ENCODE data around the gene MYLK3.

MYLK3 gene

DNA sequence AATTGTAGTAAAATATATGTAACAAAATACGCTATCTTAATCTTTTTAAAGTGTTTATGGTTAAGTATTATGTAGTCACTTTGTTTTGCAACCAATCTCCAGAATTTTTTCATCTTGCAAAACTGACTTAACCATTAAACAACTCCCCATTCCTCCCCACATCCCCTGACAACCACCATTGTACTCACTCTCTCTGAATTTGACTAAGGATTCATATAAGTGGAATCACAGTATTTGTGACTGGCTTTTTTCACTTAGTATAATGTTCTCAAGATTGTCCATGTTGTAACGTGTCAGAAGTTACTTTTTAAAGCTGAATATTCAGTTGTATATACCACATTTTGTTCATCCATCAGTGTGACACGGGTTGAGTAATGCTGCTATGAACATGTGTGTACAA is 48.1 kb downstream of the MYLK3 start:
- no peaks in the 10 kb centered on the region for H3K4me1 ChIP-seq (ENCODE audit: insufficient read depth, low read length)
- no peak overlapping the region for H3K9ac ChIP-seq (ENCODE audit: low read length)
- no peaks in the 10 kb centered on the region for H3K9me3 ChIP-seq (ENCODE audit: low read length)
- no peak overlapping the region for H3K27ac ChIP-seq (ENCODE audit: low read depth, low read length)
- no peaks in the 10 kb centered on the region for H3K36me3 ChIP-seq (ENCODE audit: insufficient read depth, low read length)
- H3K27me3 ChIP-seq (ENCODE audit: control insufficient read depth in 1 of 2, insufficient read depth in 2 of 2, low read length in 2 of 2), result no peaks in the 10 kb centered on the region
- no peak overlapping the region for H3K4me3 ChIP-seq (ENCODE audit: low read depth in 1 of 2, low read length in 2 of 2)

DNA sequence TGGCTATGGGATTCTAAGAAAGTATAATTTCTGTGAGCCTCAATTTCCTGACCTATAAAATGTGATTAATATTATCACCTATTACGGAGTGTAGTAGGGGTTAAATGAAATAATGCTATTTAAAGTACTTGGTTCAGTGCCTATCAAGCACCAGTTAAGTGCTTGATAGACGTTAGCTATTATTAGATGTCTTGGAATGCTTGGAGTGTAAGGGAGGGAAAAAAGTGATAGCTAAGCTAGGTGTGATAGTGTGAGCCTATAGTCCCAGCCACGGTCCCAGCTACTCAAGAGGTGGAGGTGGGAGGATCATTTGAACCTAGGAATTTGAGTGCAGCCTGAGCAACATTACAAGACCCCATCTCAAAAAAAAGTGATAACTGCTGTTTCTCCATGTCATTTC is 51.2 kb downstream of the MYLK3 start:
- no peaks in the 10 kb centered on the region for H3K9me3 ChIP-seq (ENCODE audit: low read length)
- no peaks in the 10 kb centered on the region for H3K4me1 ChIP-seq (ENCODE audit: insufficient read depth, low read length)
- H3K36me3 ChIP-seq (ENCODE audit: insufficient read depth, low read length), result no peaks in the 10 kb centered on the region
- H3K4me3 ChIP-seq (ENCODE audit: low read depth in 1 of 2, low read length in 2 of 2), result no peak overlapping the region
- no peak overlapping the region for H3K27ac ChIP-seq (ENCODE audit: low read depth, low read length)
- no peaks in the 10 kb centered on the region for H3K27me3 ChIP-seq (ENCODE audit: control insufficient read depth in 1 of 2, insufficient read depth in 2 of 2, low read length in 2 of 2)
- H3K9ac ChIP-seq (ENCODE audit: low read length), result no peak overlapping the region

DNA sequence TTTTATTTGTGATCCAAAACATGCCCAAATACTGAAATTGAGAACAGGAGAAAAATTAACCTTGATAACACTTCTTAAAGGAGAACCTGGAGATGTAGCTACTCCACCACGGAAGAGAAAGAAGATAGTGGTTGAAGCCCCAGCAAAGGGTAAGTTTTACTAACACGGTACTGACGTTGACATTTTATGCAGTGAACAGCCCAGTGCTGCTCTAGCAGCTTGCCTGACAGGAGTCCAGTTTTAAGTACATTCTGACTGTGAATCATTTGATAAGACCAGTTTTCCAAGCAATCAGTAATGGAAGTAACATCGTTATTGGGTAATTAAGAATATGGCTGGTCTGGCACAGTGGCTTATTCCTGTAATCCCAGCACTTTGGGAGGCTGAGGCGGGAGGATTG is 52.2 kb downstream of the MYLK3 start:
- Histone ChIP-seq H3K4me3 (ENCODE audit: low read depth in 1 of 2, low read length in 2 of 2) (no peak overlapping the region), H3K9ac (ENCODE audit: low read length) (no peak overlapping the region), H3K36me3 (ENCODE audit: insufficient read depth, low read length) (no peaks in the 10 kb centered on the region), H3K27me3 (ENCODE audit: control insufficient read depth in 1 of 2, insufficient read depth in 2 of 2, low read length in 2 of 2) (no peaks in the 10 kb centered on the region), H3K27ac (ENCODE audit: low read depth, low read length) (no peak overlapping the region), H3K4me1 (ENCODE audit: insufficient read depth, low read length) (no peaks in the 10 kb centered on the region), H3K9me3 (ENCODE audit: low read length) (no peaks in the 10 kb centered on the region)

DNA sequence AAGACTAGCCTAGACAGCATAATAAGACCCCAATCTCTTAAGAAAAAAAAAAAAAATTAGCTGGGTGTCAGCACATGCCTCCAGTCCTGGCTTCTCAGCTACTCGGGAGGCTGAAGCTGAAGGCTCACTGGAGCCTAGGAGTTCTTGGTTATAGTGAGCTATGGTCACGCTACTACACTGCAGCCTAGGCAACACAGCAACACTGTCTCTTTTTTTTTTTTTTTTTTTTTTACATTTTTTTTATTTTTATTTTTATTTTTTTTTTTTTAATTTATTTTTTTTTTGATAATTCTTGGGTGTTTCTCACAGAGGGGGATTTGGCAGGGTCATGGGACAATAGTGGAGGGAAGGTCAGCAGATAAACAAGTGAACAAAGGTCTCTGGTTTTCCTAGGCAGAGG is 54.5 kb downstream of the MYLK3 start:
- no peaks in the 10 kb centered on the region for H3K36me3 ChIP-seq (ENCODE audit: insufficient read depth, low read length)
- H3K27me3 ChIP-seq (ENCODE audit: control insufficient read depth in 1 of 2, insufficient read depth in 2 of 2, low read length in 2 of 2), result no peaks in the 10 kb centered on the region
- peaks cover 8% of the 10 kb centered on the region for H3K4me1 ChIP-seq (ENCODE audit: insufficient read depth, low read length)
- no peak overlapping the region for H3K4me3 ChIP-seq (ENCODE audit: low read depth in 1 of 2, low read length in 2 of 2)
- no peak overlapping the region for H3K9ac ChIP-seq (ENCODE audit: low read length)
- H3K9me3 ChIP-seq (ENCODE audit: low read length), result no peaks in the 10 kb centered on the region
- no peak overlapping the region for H3K27ac ChIP-seq (ENCODE audit: low read depth, low read length)

DNA sequence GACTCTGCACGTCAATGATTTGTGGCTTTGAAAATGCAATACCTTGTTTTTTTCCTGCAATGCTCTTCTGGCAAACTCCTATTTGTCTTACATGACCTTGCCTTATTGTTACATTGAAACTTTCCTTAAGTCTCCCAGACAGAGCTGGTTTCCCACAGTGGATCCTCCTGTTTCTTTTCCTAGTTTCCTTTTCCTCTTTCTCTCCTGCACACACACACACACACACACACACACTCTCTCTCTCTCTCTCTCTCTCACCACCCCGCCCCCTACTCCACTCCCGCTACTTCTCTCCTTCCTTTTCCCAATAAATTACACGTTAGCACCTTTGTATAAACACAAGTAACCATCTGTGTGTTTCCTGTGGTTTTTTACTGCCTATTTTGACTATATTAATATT is 56.4 kb downstream of the MYLK3 start:
- no peaks in the 10 kb centered on the region for H3K27me3 ChIP-seq (ENCODE audit: control insufficient read depth in 1 of 2, insufficient read depth in 2 of 2, low read length in 2 of 2)
- H3K9me3 ChIP-seq (ENCODE audit: low read length), result no peaks in the 10 kb centered on the region
- peaks cover 21% of the 10 kb centered on the region for H3K4me1 ChIP-seq (ENCODE audit: insufficient read depth, low read length)
- no peak overlapping the region for H3K9ac ChIP-seq (ENCODE audit: low read length)
- no peak overlapping the region for H3K4me3 ChIP-seq (ENCODE audit: low read depth in 1 of 2, low read length in 2 of 2)
- no peak overlapping the region for H3K27ac ChIP-seq (ENCODE audit: low read depth, low read length)
- no peaks in the 10 kb centered on the region for H3K36me3 ChIP-seq (ENCODE audit: insufficient read depth, low read length)

DNA sequence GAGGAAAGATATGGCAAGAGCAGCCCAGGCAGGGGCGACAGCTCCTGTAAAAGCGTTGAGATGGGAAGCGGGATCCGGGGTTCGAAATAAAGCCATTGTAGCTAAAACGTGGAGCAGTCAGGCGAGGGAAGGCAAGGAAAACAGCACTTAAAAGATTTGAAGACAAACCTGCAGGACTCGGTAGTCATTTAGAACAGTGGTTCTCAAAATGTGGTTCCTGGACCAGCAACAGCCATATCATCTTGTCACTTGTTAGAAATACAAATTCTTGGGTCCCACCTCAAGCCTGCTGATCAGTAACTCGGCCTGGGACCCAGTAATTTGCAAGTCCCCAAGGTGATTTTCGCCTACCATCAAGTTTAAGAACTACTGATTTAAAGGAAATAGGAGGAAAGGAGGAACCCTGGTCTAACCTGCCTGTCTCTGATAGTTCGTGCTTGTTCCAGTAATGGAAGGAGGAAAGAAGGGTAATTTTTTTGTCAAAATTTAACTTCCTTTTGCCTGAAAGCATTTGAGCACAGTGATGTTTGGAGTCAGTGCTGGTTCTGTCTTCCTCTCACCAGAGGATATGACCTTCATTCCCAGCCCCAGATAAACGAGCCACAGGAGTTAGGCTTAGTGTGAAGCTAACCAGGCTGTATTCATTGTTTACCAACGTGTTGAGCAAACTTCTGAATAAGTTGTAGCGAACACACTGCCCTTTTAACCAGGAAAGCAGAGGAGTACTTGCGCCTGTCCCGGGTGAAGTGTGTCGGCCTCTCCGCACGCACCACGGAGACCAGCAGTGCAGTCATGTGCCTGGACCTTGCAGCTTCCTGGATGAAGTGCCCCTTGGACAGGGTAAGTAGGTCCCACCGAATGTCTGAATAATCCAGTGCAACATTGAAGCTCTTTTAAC is 57.6 kb downstream of the MYLK3 start:
- H3K4me1 ChIP-seq (ENCODE audit: insufficient read depth, low read length), result peaks cover 21% of the 10 kb centered on the region
- no peaks in the 10 kb centered on the region for H3K9me3 ChIP-seq (ENCODE audit: low read length)
- H3K36me3 ChIP-seq (ENCODE audit: insufficient read depth, low read length), result no peaks in the 10 kb centered on the region
- no peak overlapping the region for H3K9ac ChIP-seq (ENCODE audit: low read length)
- H3K4me3 ChIP-seq (ENCODE audit: low read depth in 1 of 2, low read length in 2 of 2), result peak overlapping the region in 1 of 2 donors; percentile 65
- H3K27ac ChIP-seq (ENCODE audit: low read depth, low read length), result no peak overlapping the region
- H3K27me3 ChIP-seq (ENCODE audit: control insufficient read depth in 1 of 2, insufficient read depth in 2 of 2, low read length in 2 of 2), result no peaks in the 10 kb centered on the region

DNA sequence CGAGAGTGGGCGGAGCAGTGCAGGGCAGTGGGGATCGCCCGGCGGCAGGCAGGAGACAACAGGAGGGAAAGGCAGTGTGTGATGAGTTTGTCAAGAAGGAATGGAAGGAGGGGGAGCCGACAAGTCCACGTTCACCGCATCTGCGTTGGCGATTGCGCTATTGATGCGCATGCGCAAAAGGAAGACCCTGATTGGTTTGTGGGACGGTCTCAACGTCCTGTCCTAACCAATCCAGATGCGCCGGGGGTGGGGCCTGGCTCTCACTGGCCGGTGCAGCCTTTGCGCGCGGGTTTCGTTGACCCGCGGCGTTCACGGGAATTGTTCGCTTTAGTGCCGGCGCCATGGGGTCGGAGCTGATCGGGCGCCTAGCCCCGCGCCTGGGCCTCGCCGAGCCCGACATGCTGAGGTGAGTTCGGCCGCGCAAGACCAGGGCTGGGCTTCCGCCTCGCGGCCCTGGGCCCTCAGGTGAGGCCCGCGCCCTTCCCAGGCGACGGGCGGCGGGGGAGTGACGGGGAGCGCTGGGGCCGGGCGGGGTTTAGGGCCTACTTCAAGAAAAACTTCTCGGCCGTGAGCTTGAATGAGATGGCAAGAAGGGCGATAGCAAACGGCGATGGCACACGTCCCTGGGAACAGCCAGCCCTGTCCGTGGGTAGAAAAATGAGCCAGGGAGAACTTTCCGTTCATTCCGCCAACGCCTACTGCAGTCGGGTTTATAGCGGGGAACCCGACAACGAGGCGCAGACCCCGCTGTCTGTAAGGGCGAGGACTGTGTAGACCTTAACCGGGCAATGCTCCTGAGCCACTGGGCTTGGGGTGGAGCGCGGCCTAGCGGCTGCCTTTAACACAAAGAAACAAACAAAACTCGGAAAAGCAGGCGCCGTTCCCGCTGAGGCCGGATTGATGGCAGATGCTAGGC is 58.5 kb downstream of the MYLK3 start, which contains the start of gene ORC6:
Gene ORC6, plus strand, starts transcription at position 295 of the 916 bp plus-strand sequence. Its CDS starts 47 bp downstream, at position 342.
- Histone ChIP-seq H3K9me3 (ENCODE audit: low read length) (no peaks in the 10 kb centered on the region), H3K27me3 (ENCODE audit: control insufficient read depth in 1 of 2, insufficient read depth in 2 of 2, low read length in 2 of 2) (no peaks in the 10 kb centered on the region), H3K9ac (ENCODE audit: low read length) (peak within 1 kb of the TSS; percentile 57), H3K4me1 (ENCODE audit: insufficient read depth, low read length) (peaks cover 22% of the 10 kb centered on the region), H3K4me3 (ENCODE audit: low read depth in 1 of 2, low read length in 2 of 2) (peak within 1 kb of the TSS; percentile 65 to 84), H3K27ac (ENCODE audit: low read depth, low read length) (peak within 1 kb of the TSS; percentile 95), H3K36me3 (ENCODE audit: insufficient read depth, low read length) (no peaks in the 10 kb centered on the region)

DNA sequence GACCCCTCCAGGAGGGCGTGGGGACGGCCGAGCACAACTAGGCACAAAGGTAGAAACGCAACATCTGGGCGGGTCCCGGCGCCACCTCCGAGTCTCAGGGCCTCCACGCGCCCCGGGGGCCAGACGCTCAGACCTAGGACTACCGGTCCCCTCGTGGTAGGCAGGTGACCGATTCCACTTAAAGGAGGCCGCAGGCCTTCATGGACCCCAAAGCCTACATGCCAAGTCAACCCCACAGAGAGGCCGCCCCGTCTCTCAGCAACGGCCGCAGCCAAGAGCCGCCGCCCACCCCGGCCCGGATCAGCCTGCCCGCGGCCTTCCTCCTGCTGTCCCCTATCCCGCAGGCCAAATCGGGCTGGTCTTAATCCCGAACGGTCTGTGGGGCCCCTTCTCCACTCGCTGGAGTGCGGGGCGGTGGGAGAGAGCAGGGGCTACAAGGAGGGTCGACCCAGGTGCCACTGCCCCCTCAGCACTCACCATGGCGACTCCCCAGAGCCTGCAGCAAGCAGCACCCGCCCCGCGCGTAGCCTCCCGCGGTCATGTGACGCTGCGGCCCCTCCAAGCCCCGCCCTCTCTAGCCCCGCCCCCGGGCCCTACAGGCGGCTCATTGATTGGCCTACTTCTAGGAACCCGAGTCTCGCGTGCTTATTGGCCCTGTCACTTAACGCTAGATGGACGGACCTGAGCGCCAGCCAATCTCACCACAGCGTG is 59.3 kb downstream of the MYLK3 start, which contains the start of gene VPS35:
Gene VPS35, minus strand, starts transcription at position 525 of the 711 bp plus-strand sequence. Its CDS starts 45 bp downstream, at position 480.
- no peaks in the 10 kb centered on the region for H3K9me3 ChIP-seq (ENCODE audit: low read length)
- H3K9ac ChIP-seq (ENCODE audit: low read length), result peak within 1 kb of the TSS; percentile 57
- H3K27ac ChIP-seq (ENCODE audit: low read depth, low read length), result peak within 1 kb of the TSS; percentile 95
- no peaks in the 10 kb centered on the region for H3K27me3 ChIP-seq (ENCODE audit: control insufficient read depth in 1 of 2, insufficient read depth in 2 of 2, low read length in 2 of 2)
- no peaks in the 10 kb centered on the region for H3K36me3 ChIP-seq (ENCODE audit: insufficient read depth, low read length)
- H3K4me1 ChIP-seq (ENCODE audit: insufficient read depth, low read length), result peaks cover 28% of the 10 kb centered on the region
- peak within 1 kb of the TSS; percentile 65 to 84 for H3K4me3 ChIP-seq (ENCODE audit: low read depth in 1 of 2, low read length in 2 of 2)

DNA sequence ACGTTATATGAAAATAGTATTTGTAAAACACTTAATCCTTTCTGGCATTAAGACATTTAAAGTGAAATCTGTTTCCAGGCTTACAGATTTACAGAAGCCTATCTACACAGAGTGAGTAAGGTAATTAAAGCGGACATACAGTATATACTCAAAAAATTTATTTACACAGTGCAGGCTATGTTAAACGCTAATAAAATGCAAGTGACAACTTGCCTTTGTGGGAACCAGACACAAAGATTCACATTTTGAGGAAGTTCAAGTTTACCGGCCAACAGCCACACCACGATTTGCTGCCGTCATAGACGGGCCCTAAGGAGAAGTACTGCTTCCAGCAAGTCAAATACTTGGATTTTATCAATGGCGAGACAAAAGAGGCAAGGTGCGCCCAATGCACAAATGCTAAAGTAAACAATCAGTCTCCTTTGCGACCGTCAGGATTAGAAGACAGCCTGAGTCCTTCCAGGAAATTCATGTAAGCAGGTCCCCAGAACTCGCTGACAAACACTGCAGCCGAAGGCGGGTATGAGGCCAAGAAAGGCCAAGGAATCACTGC is 60.0 kb downstream of the MYLK3 start:
- peaks cover 28% of the 10 kb centered on the region for H3K4me1 ChIP-seq (ENCODE audit: insufficient read depth, low read length)
- H3K4me3 ChIP-seq (ENCODE audit: low read depth in 1 of 2, low read length in 2 of 2), result peak overlapping the region; percentile 65 to 84
- H3K9ac ChIP-seq (ENCODE audit: low read length), result peak overlapping the region; percentile 37
- peak overlapping the region; percentile 95 for H3K27ac ChIP-seq (ENCODE audit: low read depth, low read length)
- H3K36me3 ChIP-seq (ENCODE audit: insufficient read depth, low read length), result no peaks in the 10 kb centered on the region
- no peaks in the 10 kb centered on the region for H3K27me3 ChIP-seq (ENCODE audit: control insufficient read depth in 1 of 2, insufficient read depth in 2 of 2, low read length in 2 of 2)
- no peaks in the 10 kb centered on the region for H3K9me3 ChIP-seq (ENCODE audit: low read length)

DNA sequence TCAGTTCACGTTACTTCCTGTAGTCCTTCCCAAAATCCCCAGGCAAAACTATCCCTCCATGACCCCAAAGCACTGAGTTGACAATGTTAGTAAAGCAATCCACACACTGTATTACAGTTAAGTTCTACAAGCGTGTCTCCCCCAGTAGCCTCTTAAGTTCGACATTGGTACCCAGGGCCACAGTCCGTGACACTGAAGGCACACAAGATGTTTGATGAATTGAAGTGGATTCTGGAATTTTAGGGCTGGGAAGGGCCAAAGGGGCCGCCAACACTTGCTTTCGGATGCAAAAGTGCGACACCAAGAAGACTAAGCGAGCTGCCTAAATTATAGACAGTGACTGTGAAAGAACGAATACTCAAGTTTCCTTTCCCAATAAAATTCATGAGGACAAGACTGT is 60.7 kb downstream of the MYLK3 start:
- H3K9me3 ChIP-seq (ENCODE audit: low read length), result no peaks in the 10 kb centered on the region
- H3K36me3 ChIP-seq (ENCODE audit: insufficient read depth, low read length), result no peaks in the 10 kb centered on the region
- peak overlapping the region; percentile 37 for H3K9ac ChIP-seq (ENCODE audit: low read length)
- no peaks in the 10 kb centered on the region for H3K27me3 ChIP-seq (ENCODE audit: control insufficient read depth in 1 of 2, insufficient read depth in 2 of 2, low read length in 2 of 2)
- H3K27ac ChIP-seq (ENCODE audit: low read depth, low read length), result no peak overlapping the region
- H3K4me1 ChIP-seq (ENCODE audit: insufficient read depth, low read length), result peaks cover 28% of the 10 kb centered on the region
- H3K4me3 ChIP-seq (ENCODE audit: low read depth in 1 of 2, low read length in 2 of 2), result peak overlapping the region in 1 of 2 donors; percentile 65
